NCI-H2171 treated with DMSO at 0.1 percent for 48 hours (cell line): ENCODE data around the gene NAMPT.
"Not testable (repeated sequence)": the region's sequence is repeated elsewhere in the genome, so short reads cannot be mapped to it uniquely, and the experiment has no call there.

Source experiments
- DNase-seq: peaks from one replicate; lab custom pipeline; 2025; lab: John Stamatoyannopoulos, UW

Gene NAMPT

GRCh38 chr7:106284714-106285050 lies at the start of gene NAMPT:
Gene NAMPT (minus strand): TSS chr7:106284983. CDS start chr7:106284884, 99 bp downstream.
- no peak for DNase-seq

GRCh38 chr7:106332201-106332600 lies 47.4 kb upstream of the NAMPT start:
- no peak for DNase-seq

- DNase-seq: no peak
Measured at GRCh38 chr7:106331441-106332175, 46.8 kb upstream of the NAMPT start.

GRCh38 chr7:106329971-106330733 lies 45.4 kb upstream of the NAMPT start:
- no peak for DNase-seq

GRCh38 chr7:106329408-106329807 lies 44.6 kb upstream of the NAMPT start:
- DNase-seq: no peak

GRCh38 chr7:106327538-106328481 lies 43.0 kb upstream of the NAMPT start:
- no peak for DNase-seq

GRCh38 chr7:106326594-106327537 lies 42.1 kb upstream of the NAMPT start:
- no peak for DNase-seq

- not testable (repeated sequence) for DNase-seq
Measured at GRCh38 chr7:106324509-106324908, 39.7 kb upstream of the NAMPT start.

GRCh38 chr7:106320254-106320770 lies 35.5 kb upstream of the NAMPT start:
- DNase-seq: not testable (repeated sequence)

GRCh38 chr7:106318482-106318881 lies 33.7 kb upstream of the NAMPT start:
- no peak for DNase-seq

- no peak for DNase-seq
Measured at GRCh38 chr7:106317971-106318370, 33.2 kb upstream of the NAMPT start.

- no peak for DNase-seq
Measured at GRCh38 chr7:106316947-106317346, 32.2 kb upstream of the NAMPT start.

- DNase-seq: no peak
Measured at GRCh38 chr7:106314875-106315274, 30.1 kb upstream of the NAMPT start.

- no peak for DNase-seq
Measured at GRCh38 chr7:106313966-106314365, 29.2 kb upstream of the NAMPT start.

- no peak for DNase-seq
Measured at GRCh38 chr7:106313456-106313901, 28.7 kb upstream of the NAMPT start.

- no peak for DNase-seq
Measured at GRCh38 chr7:106312906-106313305, 28.1 kb upstream of the NAMPT start.

GRCh38 chr7:106312099-106312871 lies 27.5 kb upstream of the NAMPT start:
- DNase-seq: no peak

GRCh38 chr7:106309362-106309761 lies 24.6 kb upstream of the NAMPT start:
- DNase-seq: no peak

- DNase-seq: no peak
Measured at GRCh38 chr7:106306256-106306655, 21.5 kb upstream of the NAMPT start.

- no peak for DNase-seq
Measured at GRCh38 chr7:106305732-106306131, 20.9 kb upstream of the NAMPT start.
